Chondrocyte (in vitro differentiated cells): ENCODE results near the gene DAB2. TPM values are rescaled to one million over a fixed set of nuclear protein-coding genes. Genes with fewer than 3 reads are reported as not detected.

Source experiments
- DNase-seq: peaks from one replicate; pipeline ENCODE4 v3.0.0; 2021; ENCODE audit warnings: mixed read lengths, low spot score
- H3K27ac Mint-ChIP-seq: one replicate; pipeline ENCODE4 v1.8.0; 2021; ENCODE audit warnings: mild to moderate bottlenecking, moderate library complexity, mixed read lengths; ENCODE audit not compliant: unreplicated experiment
- H3K27me3 Mint-ChIP-seq: 2 replicates; pipeline ENCODE4 v1.8.0; 2021; ENCODE audit warnings: low read depth, mixed read lengths
- H3K36me3 Mint-ChIP-seq: 2 replicates; pipeline ENCODE4 v1.8.0; 2021; ENCODE audit warnings: low read depth, mixed read lengths
- H3K4me1 Mint-ChIP-seq: 2 replicates; pipeline ENCODE4 v1.8.0; 2021; ENCODE audit warnings: low read depth, mild to moderate bottlenecking, mixed read lengths
- H3K4me3 Mint-ChIP-seq: one replicate; pipeline ENCODE4 v1.8.0; 2021; ENCODE audit warnings: mild to moderate bottlenecking, moderate library complexity, mixed read lengths; ENCODE audit not compliant: unreplicated experiment
- H3K9me3 Mint-ChIP-seq: 2 replicates; pipeline ENCODE4 v1.8.0; 2021; ENCODE audit warnings: low read depth, mixed read lengths
- CTCF ChIP-seq: fragments of 200-600 bp; sonication (generic); IDR thresholded peaks from 2 replicates; pipeline ENCODE4 v1.5.0; 2021; ENCODE audit warnings: antibody characterized with exemption, mild to moderate bottlenecking, moderate library complexity
- total RNA-seq: library from RNA; stranded (reverse); gene quantifications from 3 replicates; pipeline ENCODE4 v1.2.1, GENCODE V29; 2021

The DAB2 gene
- total RNA-seq, 1 donor from 2014 or later = 82.7 TPM

GRCh38 chr5:39328731-39329130 lies 96.0 kb downstream of the DAB2 start:
- peaks cover 16% of the 10 kb centered on the region for H3K27me3 Mint-ChIP-seq
- H3K9me3 Mint-ChIP-seq = no peaks in the 10 kb centered on the region
- no peak for DNase-seq
- TF ChIP-seq CTCF = no peak
- no peaks in the 10 kb centered on the region for H3K36me3 Mint-ChIP-seq
- H3K4me3 Mint-ChIP-seq = no peak overlapping the region
- H3K4me1 Mint-ChIP-seq = no peaks in the 10 kb centered on the region
- H3K27ac Mint-ChIP-seq = no peak overlapping the region

- H3K4me1 Mint-ChIP-seq = no peaks in the 10 kb centered on the region
- no peak overlapping the region for H3K27ac Mint-ChIP-seq
- H3K27me3 Mint-ChIP-seq = peaks cover 25% of the 10 kb centered on the region
- H3K4me3 Mint-ChIP-seq = no peak overlapping the region
- no peak for DNase-seq
- H3K36me3 Mint-ChIP-seq = peaks cover 2% of the 10 kb centered on the region
- no peak for TF ChIP-seq CTCF
- H3K9me3 Mint-ChIP-seq = peaks cover 4% of the 10 kb centered on the region
These were observed 101.2 kb downstream of the DAB2 start for GRCh38 chr5:39323542-39323941.

Other genes starting within 250 kb of the DAB2 start
- not detected in 3 replicates for gene FYB1, start 205.4 kb downstream of the DAB2 start, total RNA-seq
- not detected in 3 replicates for gene C9, start 60.5 kb downstream of the DAB2 start, total RNA-seq